Dendritic cell treated with granulocyte-macrophage colony-stimulating factor and Interleukin-4, amounts not matched to agents 40 ng/mL and 50 ng/mL, for 4 days (primary cell): Measurements from ENCODE around the gene MBNL2.

Experiments
- H3K27ac Mint-ChIP-seq: one replicate; pipeline ENCODE4 v1.8.0; 2022; ENCODE audit warnings: mild to moderate bottlenecking, mixed read lengths
- H3K27me3 Mint-ChIP-seq: one replicate; pipeline ENCODE4 v1.8.0; 2022; ENCODE audit warnings: mild to moderate bottlenecking, mixed read lengths
- H3K36me3 Mint-ChIP-seq: one replicate; pipeline ENCODE4 v1.8.0; 2022; ENCODE audit warnings: low read depth, mixed read lengths
- H3K4me1 Mint-ChIP-seq: one replicate; pipeline ENCODE4 v1.8.0; 2022; ENCODE audit warnings: low read depth, mixed read lengths
- H3K4me3 Mint-ChIP-seq: one replicate; pipeline ENCODE4 v1.8.0; 2022; ENCODE audit warnings: mild to moderate bottlenecking, moderate library complexity, mixed read lengths
- H3K9me3 Mint-ChIP-seq: one replicate; pipeline ENCODE4 v1.8.0; 2022; ENCODE audit warnings: mixed read lengths
- intact Hi-C: fragments of 100-400 bp; cut with micrococcal nuclease; formaldehyde crosslinking; loops from one replicate; pipeline ENCODE4 v1.15.0; 2022

MBNL2 gene

GRCh38 chr13:97242755-97243497 is 20.8 kb downstream of the MBNL2 start:
- Mint-ChIP-seq H3K27me3 (peaks cover 1% of the 10 kb centered on the region), H3K9me3 (no peaks in the 10 kb centered on the region), H3K27ac (no peak overlapping the region), H3K4me1 (peaks cover 26% of the 10 kb centered on the region), H3K36me3 (peaks cover 15% of the 10 kb centered on the region), H3K4me3 (no peak overlapping the region)
- intact Hi-C loops: no loop called here

GRCh38 chr13:97243915-97244781 is 22.0 kb downstream of the MBNL2 start:
- peaks cover 20% of the 10 kb centered on the region for H3K4me1 Mint-ChIP-seq
- no peak overlapping the region for H3K27ac Mint-ChIP-seq
- intact Hi-C loops: no loop called here
- peaks cover 7% of the 10 kb centered on the region for H3K36me3 Mint-ChIP-seq
- no peak overlapping the region for H3K4me3 Mint-ChIP-seq
- H3K27me3 Mint-ChIP-seq: peaks cover 1% of the 10 kb centered on the region
- no peaks in the 10 kb centered on the region for H3K9me3 Mint-ChIP-seq

DNA sequence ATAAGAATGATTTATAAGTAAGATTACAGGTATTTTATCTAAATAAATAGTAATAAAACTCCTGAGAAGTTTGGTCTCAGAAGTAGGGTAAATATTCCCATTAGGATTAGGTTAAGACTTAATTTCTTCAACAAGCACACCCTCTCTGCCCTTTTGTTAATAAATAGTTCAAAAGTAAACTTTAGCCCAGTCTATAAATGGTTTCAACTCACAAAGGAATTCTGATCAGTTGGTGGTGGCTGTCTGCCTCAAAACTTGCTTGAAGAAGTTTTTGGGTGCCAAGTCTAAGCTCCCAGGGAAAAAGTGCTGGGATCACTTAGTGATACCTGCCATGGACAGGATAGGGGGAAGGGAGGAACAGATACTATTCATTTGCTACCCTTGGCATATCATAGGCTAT is 22.9 kb downstream of the MBNL2 start:
- Mint-ChIP-seq H3K9me3 (no peaks in the 10 kb centered on the region), H3K27ac (no peak overlapping the region), H3K36me3 (peaks cover 7% of the 10 kb centered on the region), H3K4me1 (peaks cover 21% of the 10 kb centered on the region), H3K4me3 (no peak overlapping the region), H3K27me3 (peaks cover 1% of the 10 kb centered on the region)
- intact Hi-C loops: no loop called here

DNA sequence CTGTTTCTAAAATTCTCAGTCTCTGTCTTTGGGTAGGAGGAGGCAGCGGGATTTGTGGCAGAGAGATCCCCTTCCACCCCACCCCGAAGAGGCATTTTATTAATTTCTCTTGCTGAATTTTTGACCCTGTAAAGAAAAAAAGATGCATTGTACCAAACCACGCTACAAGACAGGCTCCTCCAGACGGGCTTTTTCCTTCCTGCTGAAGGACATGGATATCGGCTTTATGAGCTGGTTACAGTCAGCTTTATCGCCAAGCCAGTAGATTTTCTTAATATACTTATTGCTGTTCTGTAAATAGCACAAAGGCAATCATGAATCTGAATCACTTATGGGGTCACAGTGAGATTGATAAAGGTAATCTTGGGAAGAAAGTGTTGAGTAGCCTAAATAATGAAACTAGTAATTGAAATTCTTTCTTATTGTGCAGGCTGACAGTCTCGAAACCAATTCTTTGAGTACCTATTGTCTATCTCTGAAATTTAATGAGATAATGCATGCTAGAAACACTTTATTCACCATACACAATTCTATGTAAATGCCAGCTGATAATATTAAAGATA is 24.5 kb downstream of the MBNL2 start:
- Mint-ChIP-seq H3K4me1 (peaks cover 17% of the 10 kb centered on the region), H3K4me3 (no peak overlapping the region), H3K27me3 (peaks cover 1% of the 10 kb centered on the region), H3K27ac (no peak overlapping the region), H3K9me3 (no peaks in the 10 kb centered on the region), H3K36me3 (peaks cover 7% of the 10 kb centered on the region)
- intact Hi-C loops: no loop called here

DNA sequence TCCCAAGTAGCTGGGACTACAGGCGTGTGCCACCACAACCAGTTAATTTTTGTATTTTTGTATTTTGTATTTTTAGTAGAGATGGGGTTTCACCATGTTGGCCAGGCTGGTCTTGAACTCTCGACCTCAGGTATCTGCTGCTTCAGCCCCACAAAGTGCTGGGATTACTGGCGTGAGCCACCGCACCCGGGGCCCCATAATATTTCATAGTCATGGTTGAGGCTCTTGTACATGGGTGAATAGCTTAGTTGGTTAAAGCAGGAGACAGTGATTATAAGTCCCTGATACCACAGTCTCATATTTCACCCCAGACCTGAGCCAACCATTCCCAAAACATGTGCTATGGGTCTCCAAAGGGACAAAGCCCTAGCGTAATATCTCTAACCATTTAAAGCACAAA is 26.1 kb downstream of the MBNL2 start:
- intact Hi-C loops: no loop called here
- H3K27me3 Mint-ChIP-seq: no peaks in the 10 kb centered on the region
- no peaks in the 10 kb centered on the region for H3K36me3 Mint-ChIP-seq
- peaks cover 8% of the 10 kb centered on the region for H3K4me1 Mint-ChIP-seq
- H3K27ac Mint-ChIP-seq: no peak overlapping the region
- H3K4me3 Mint-ChIP-seq: no peak overlapping the region
- H3K9me3 Mint-ChIP-seq: no peaks in the 10 kb centered on the region

- intact Hi-C loops: no loop called here
- peaks cover 6% of the 10 kb centered on the region for H3K4me1 Mint-ChIP-seq
- no peak overlapping the region for H3K27ac Mint-ChIP-seq
- no peaks in the 10 kb centered on the region for H3K36me3 Mint-ChIP-seq
- H3K27me3 Mint-ChIP-seq: no peaks in the 10 kb centered on the region
- no peak overlapping the region for H3K4me3 Mint-ChIP-seq
- H3K9me3 Mint-ChIP-seq: no peaks in the 10 kb centered on the region
Observed at GRCh38 chr13:97249093-97249795, 27.1 kb downstream of the MBNL2 start.

DNA sequence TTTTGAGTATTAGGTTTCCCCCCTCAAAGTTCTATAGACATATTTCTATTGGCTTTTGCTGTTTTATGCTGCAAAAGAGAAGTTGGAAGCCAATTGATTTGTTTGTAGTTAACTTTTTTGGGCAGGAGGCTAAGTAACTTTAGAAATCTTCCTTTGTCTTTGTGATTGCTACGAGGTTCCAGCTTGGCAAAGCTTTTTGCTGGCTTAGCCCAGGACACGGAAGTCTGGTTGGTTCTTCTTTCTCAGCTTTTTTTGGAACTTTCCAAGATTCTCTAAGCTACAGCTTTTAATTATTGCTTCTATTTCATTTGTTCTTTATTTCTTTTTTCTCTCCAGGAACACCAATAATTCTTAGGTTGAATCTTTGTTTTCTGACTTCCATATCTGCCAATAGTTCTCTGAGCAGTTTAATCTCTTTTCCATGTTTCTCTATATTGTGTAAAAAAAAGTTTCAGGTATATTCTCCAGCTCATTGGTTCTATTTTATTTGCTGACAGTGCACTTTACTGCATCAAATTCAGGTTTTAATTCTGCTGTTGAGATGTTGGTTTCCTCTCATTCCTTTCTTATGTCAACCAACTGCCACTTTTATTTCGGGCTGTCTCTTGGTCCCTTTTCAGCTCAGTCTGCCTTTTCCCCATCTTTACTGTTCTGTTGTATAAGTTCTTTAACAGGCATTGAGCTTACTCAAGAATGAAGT is 27.8 kb downstream of the MBNL2 start:
- intact Hi-C loops: no loop called here
- peaks cover 6% of the 10 kb centered on the region for H3K4me1 Mint-ChIP-seq
- H3K27ac Mint-ChIP-seq: no peak overlapping the region
- no peaks in the 10 kb centered on the region for H3K9me3 Mint-ChIP-seq
- no peaks in the 10 kb centered on the region for H3K36me3 Mint-ChIP-seq
- H3K27me3 Mint-ChIP-seq: no peaks in the 10 kb centered on the region
- no peak overlapping the region for H3K4me3 Mint-ChIP-seq

DNA sequence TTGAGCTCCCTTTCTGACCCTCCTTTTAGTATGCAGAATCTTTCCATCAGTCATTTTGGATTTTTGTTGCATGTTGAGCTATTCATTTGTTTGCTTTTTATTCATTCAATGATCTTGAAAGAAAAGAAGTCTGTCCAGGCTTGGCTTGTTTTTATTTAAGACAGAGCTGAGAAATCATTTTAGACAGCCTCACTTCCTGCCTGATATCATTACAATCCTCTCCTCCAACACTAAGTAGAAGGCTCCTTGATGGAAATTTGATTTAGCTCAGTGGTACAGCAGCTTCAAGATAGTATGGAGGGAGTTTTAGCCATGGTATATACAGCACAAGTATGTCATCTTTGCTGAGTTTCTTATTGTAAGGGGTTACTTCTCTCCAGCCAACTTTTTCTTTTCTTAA is 28.4 kb downstream of the MBNL2 start:
- H3K4me3 Mint-ChIP-seq: no peak overlapping the region
- peaks cover 6% of the 10 kb centered on the region for H3K4me1 Mint-ChIP-seq
- intact Hi-C loops: no loop called here
- H3K36me3 Mint-ChIP-seq: no peaks in the 10 kb centered on the region
- no peaks in the 10 kb centered on the region for H3K9me3 Mint-ChIP-seq
- no peak overlapping the region for H3K27ac Mint-ChIP-seq
- no peaks in the 10 kb centered on the region for H3K27me3 Mint-ChIP-seq

- Mint-ChIP-seq H3K27me3 (no peaks in the 10 kb centered on the region), H3K4me3 (no peak overlapping the region), H3K9me3 (no peaks in the 10 kb centered on the region), H3K27ac (no peak overlapping the region), H3K4me1 (peaks cover 17% of the 10 kb centered on the region), H3K36me3 (peaks cover 8% of the 10 kb centered on the region)
- intact Hi-C loops: no loop called here
Observed at GRCh38 chr13:97252735-97253134, 30.6 kb downstream of the MBNL2 start.

GRCh38 chr13:97253581-97254293 is 31.6 kb downstream of the MBNL2 start:
- Mint-ChIP-seq H3K4me3 (no peak overlapping the region), H3K4me1 (peaks cover 23% of the 10 kb centered on the region), H3K9me3 (no peaks in the 10 kb centered on the region), H3K36me3 (peaks cover 9% of the 10 kb centered on the region), H3K27me3 (no peaks in the 10 kb centered on the region), H3K27ac (no peak overlapping the region)
- intact Hi-C loops: no loop called here

DNA sequence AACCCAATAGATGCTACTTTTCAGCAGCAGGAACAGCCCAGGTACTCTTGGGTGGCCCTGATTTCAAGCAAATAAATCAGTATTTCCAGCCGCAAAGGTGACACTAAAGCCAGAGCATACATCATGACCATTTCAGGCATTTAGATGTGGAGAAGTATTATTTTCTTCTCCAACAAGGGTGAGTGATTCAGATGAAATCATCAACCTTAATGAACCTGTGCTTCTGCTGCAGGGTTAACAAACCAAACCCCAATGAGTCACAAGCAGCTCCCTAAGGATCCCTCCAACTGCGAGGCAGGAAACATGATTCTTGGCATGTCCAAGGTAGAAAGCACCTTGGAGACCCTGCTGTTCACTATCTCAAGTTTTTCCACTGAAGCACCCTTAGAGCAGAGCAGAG is 32.7 kb downstream of the MBNL2 start:
- H3K9me3 Mint-ChIP-seq: no peaks in the 10 kb centered on the region
- intact Hi-C loops: no loop called here
- peaks cover 34% of the 10 kb centered on the region for H3K4me1 Mint-ChIP-seq
- H3K27me3 Mint-ChIP-seq: no peaks in the 10 kb centered on the region
- H3K36me3 Mint-ChIP-seq: peaks cover 15% of the 10 kb centered on the region
- no peak overlapping the region for H3K27ac Mint-ChIP-seq
- no peak overlapping the region for H3K4me3 Mint-ChIP-seq

DNA sequence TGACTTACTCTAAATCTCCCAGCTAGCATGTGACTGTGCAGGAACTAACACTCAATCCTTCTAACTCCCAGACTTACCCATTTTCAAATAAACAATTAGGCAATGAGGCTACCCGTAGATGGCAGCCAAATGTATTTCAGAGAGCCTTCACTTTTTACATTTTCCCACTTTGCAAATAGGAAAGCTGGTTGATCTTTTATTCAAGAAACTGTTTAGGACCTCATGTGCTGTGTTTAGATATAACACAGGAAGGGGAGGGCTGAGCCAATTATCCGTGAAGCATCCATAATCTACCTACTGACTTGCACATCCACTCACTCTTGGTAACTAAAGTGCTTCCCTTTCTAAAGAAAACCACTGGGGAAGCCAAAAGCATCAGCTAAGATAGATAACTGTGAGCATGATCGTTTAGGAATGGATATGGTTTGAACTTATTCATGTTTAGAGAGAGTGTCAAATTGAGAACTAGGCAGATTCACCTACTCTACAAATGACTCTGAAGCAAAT is 33.4 kb downstream of the MBNL2 start:
- H3K36me3 Mint-ChIP-seq: peaks cover 15% of the 10 kb centered on the region
- no peaks in the 10 kb centered on the region for H3K9me3 Mint-ChIP-seq
- H3K4me1 Mint-ChIP-seq: peaks cover 35% of the 10 kb centered on the region
- intact Hi-C loops: no loop called here
- no peak overlapping the region for H3K4me3 Mint-ChIP-seq
- no peaks in the 10 kb centered on the region for H3K27me3 Mint-ChIP-seq
- H3K27ac Mint-ChIP-seq: no peak overlapping the region

DNA sequence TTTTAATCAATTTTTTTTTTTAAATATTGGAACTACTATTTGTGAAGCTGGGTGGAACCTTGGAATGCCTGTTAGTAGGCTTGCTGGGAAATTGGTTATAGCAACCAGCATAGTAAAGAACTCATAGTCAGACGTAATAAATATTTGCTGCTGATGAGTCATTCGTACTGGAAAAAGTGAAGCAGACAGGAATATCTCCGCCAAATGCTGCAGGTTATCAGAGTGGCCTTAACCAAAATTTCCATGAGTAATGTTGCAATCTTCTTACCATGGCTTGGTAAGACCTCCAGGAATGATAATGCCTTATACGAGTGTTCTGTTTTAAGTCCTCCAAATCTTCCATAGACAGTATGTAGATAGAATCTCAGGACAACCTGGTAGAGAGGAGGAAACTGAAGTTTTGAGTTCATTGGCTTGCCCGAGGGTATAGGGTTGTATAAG is 34.2 kb downstream of the MBNL2 start:
- H3K4me3 Mint-ChIP-seq: no peak overlapping the region
- H3K4me1 Mint-ChIP-seq: peaks cover 43% of the 10 kb centered on the region
- H3K36me3 Mint-ChIP-seq: peaks cover 21% of the 10 kb centered on the region
- H3K9me3 Mint-ChIP-seq: no peaks in the 10 kb centered on the region
- H3K27me3 Mint-ChIP-seq: no peaks in the 10 kb centered on the region
- intact Hi-C loops: no loop called here
- no peak overlapping the region for H3K27ac Mint-ChIP-seq
